ENCODE data around the gene COG3. TPM values are rescaled to one million over a fixed set of nuclear protein-coding genes. Genes with fewer than 3 reads are reported as not detected.
"Not testable (repeated sequence)": the region's sequence is repeated elsewhere in the genome, so short reads cannot be mapped to it uniquely, and the experiment has no call there.

The COG3 gene
- 10 to 100 TPM in 1 of 2 donors, 1 to 10 TPM in 1; 9.2 to 25.0 TPM for polyA plus RNA-seq

- 0% methylated on average over 50 to 63 of the region's 63 CpGs for WGBS, 2 donors
- H3K27me3 ChIP-seq (ENCODE audit: control insufficient read depth in 1 of 2, insufficient read depth in 2 of 2, low read length in 2 of 2), result no peaks in the 10 kb centered on the region
Measured at GRCh38 chr13:45464687-45465453, at the start of gene COG3. TSS of gene COG3 (plus strand) at chr13:45464939. CDS start at chr13:45465037, 98 bp downstream.

GRCh38 chr13:45415112-45415511, 49.6 kb upstream of the COG3 start:
- Histone ChIP-seq H3K4me3 (ENCODE audit: low read depth in 1 of 2, low read length in 2 of 2) (peak overlapping the region in 1 of 2 donors; percentile 46), H3K4me1 (ENCODE audit: control insufficient read depth in 2 of 2, insufficient read depth in 2 of 2, low read length in 1 of 2) (peaks cover 0 to 3% of the 10 kb centered on the region in 2 donors)
- 42 to 72% methylated on average over 1 of the region's 1 CpG for WGBS, 2 donors

More at GRCh38 chr13:45464687-45465453, at the start of gene COG3:
- Histone ChIP-seq H3K4me1 (ENCODE audit: control insufficient read depth in 2 of 2, insufficient read depth in 2 of 2, low read length in 1 of 2) (peaks cover 0 to 3% of the 10 kb centered on the region in 2 donors), H3K27ac (ENCODE audit: low read depth in 2 of 2, low read length in 1 of 2) (peak within 1 kb of the TSS; percentile 93 to 95), H3K4me3 (ENCODE audit: low read depth in 1 of 2, low read length in 2 of 2) (peak within 1 kb of the TSS; percentile 88 to 100), H3K9me3 (ENCODE audit: control insufficient read depth in 2 of 2, insufficient read depth in 1 of 2, low read depth in 1 of 2, low read length in 1 of 2) (no peaks in the 10 kb centered on the region), H3K36me3 (ENCODE audit: control insufficient read depth in 2 of 2, insufficient read depth in 2 of 2, low read length in 1 of 2) (no peaks in the 10 kb centered on the region)

GRCh38 chr13:45416516-45417128, 48.1 kb upstream of the COG3 start:
- no peaks in the 10 kb centered on the region for H3K9me3 ChIP-seq (ENCODE audit: control insufficient read depth in 2 of 2, insufficient read depth in 1 of 2, low read depth in 1 of 2, low read length in 1 of 2)
- H3K27ac ChIP-seq (ENCODE audit: low read depth in 2 of 2, low read length in 1 of 2), result peak overlapping the region; percentile 56 to 90
- H3K4me1 ChIP-seq (ENCODE audit: control insufficient read depth in 2 of 2, insufficient read depth in 2 of 2, low read length in 1 of 2), result peaks cover 0 to 3% of the 10 kb centered on the region in 2 donors
- WGBS, 2 donors, result 40 to 46% methylated on average over 10 of the region's 10 CpGs
- H3K36me3 ChIP-seq (ENCODE audit: control insufficient read depth in 2 of 2, insufficient read depth in 2 of 2, low read length in 1 of 2), result no peaks in the 10 kb centered on the region
- H3K27me3 ChIP-seq (ENCODE audit: control insufficient read depth in 1 of 2, insufficient read depth in 2 of 2, low read length in 2 of 2), result no peaks in the 10 kb centered on the region
- peak overlapping the region in 1 of 2 donors; percentile 76 for H3K4me3 ChIP-seq (ENCODE audit: low read depth in 1 of 2, low read length in 2 of 2)

More at GRCh38 chr13:45415112-45415511, 49.6 kb upstream of the COG3 start:
- peak overlapping the region; percentile 40 to 75 for H3K27ac ChIP-seq (ENCODE audit: low read depth in 2 of 2, low read length in 1 of 2)
- no peaks in the 10 kb centered on the region for H3K9me3 ChIP-seq (ENCODE audit: control insufficient read depth in 2 of 2, insufficient read depth in 1 of 2, low read depth in 1 of 2, low read length in 1 of 2)
- no peaks in the 10 kb centered on the region for H3K36me3 ChIP-seq (ENCODE audit: control insufficient read depth in 2 of 2, insufficient read depth in 2 of 2, low read length in 1 of 2)
- no peaks in the 10 kb centered on the region for H3K27me3 ChIP-seq (ENCODE audit: control insufficient read depth in 1 of 2, insufficient read depth in 2 of 2, low read length in 2 of 2)

GRCh38 chr13:45417790-45418534, 46.8 kb upstream of the COG3 start, which contains the start of gene SLC25A30:
TSS of gene SLC25A30 (minus strand) at chr13:45418373. CDS start at chr13:45411425, 6,948 bp downstream.
- no peaks in the 10 kb centered on the region for H3K9me3 ChIP-seq (ENCODE audit: control insufficient read depth in 2 of 2, insufficient read depth in 1 of 2, low read depth in 1 of 2, low read length in 1 of 2)
- H3K4me3 ChIP-seq (ENCODE audit: low read depth in 1 of 2, low read length in 2 of 2), result peak within 1 kb of the TSS; percentile 74 to 76
- no peaks in the 10 kb centered on the region for H3K27me3 ChIP-seq (ENCODE audit: control insufficient read depth in 1 of 2, insufficient read depth in 2 of 2, low read length in 2 of 2)
- H3K36me3 ChIP-seq (ENCODE audit: control insufficient read depth in 2 of 2, insufficient read depth in 2 of 2, low read length in 1 of 2), result no peaks in the 10 kb centered on the region
- peak within 1 kb of the TSS; percentile 90 to 92 for H3K27ac ChIP-seq (ENCODE audit: low read depth in 2 of 2, low read length in 1 of 2)
- peaks cover 0 to 3% of the 10 kb centered on the region in 2 donors for H3K4me1 ChIP-seq (ENCODE audit: control insufficient read depth in 2 of 2, insufficient read depth in 2 of 2, low read length in 1 of 2)
- 0 to 1% methylated on average over 62 to 64 of the region's 64 CpGs for WGBS, 2 donors

GRCh38 chr13:45419389-45419788, 45.4 kb upstream of the COG3 start:
- H3K36me3 ChIP-seq (ENCODE audit: control insufficient read depth in 2 of 2, insufficient read depth in 2 of 2, low read length in 1 of 2); H3K4me3 ChIP-seq (ENCODE audit: low read depth in 1 of 2, low read length in 2 of 2); H3K27ac ChIP-seq (ENCODE audit: low read depth in 2 of 2, low read length in 1 of 2); H3K27me3 ChIP-seq (ENCODE audit: control insufficient read depth in 1 of 2, insufficient read depth in 2 of 2, low read length in 2 of 2); H3K4me1 ChIP-seq (ENCODE audit: control insufficient read depth in 2 of 2, insufficient read depth in 2 of 2, low read length in 1 of 2); H3K9me3 ChIP-seq (ENCODE audit: control insufficient read depth in 2 of 2, insufficient read depth in 1 of 2, low read depth in 1 of 2, low read length in 1 of 2): not testable (repeated sequence)
- WGBS, 2 donors, result 96% methylated on average over 16 of the region's 16 CpGs

GRCh38 chr13:45419945-45420344, 44.8 kb upstream of the COG3 start:
- H3K27me3 ChIP-seq (ENCODE audit: control insufficient read depth in 1 of 2, insufficient read depth in 2 of 2, low read length in 2 of 2), result no peaks in the 10 kb centered on the region
- 98 to 100% methylated on average over 1 of the region's 1 CpG for WGBS, 2 donors

GRCh38 chr13:45422731-45423292, 41.9 kb upstream of the COG3 start:
- 73 to 78% methylated on average over 3 of the region's 3 CpGs for WGBS, 2 donors
- Histone ChIP-seq H3K36me3 (ENCODE audit: control insufficient read depth in 2 of 2, insufficient read depth in 2 of 2, low read length in 1 of 2) (no peaks in the 10 kb centered on the region), H3K9me3 (ENCODE audit: control insufficient read depth in 2 of 2, insufficient read depth in 1 of 2, low read depth in 1 of 2, low read length in 1 of 2) (no peaks in the 10 kb centered on the region), H3K4me1 (ENCODE audit: control insufficient read depth in 2 of 2, insufficient read depth in 2 of 2, low read length in 1 of 2) (no peaks in the 10 kb centered on the region), H3K4me3 (ENCODE audit: low read depth in 1 of 2, low read length in 2 of 2) (no peak overlapping the region), H3K27ac (ENCODE audit: low read depth in 2 of 2, low read length in 1 of 2) (no peak overlapping the region), H3K27me3 (ENCODE audit: control insufficient read depth in 1 of 2, insufficient read depth in 2 of 2, low read length in 2 of 2) (no peaks in the 10 kb centered on the region)

More at GRCh38 chr13:45419945-45420344, 44.8 kb upstream of the COG3 start:
- Histone ChIP-seq H3K27ac (ENCODE audit: low read depth in 2 of 2, low read length in 1 of 2) (no peak overlapping the region), H3K4me1 (ENCODE audit: control insufficient read depth in 2 of 2, insufficient read depth in 2 of 2, low read length in 1 of 2) (peaks cover 0 to 3% of the 10 kb centered on the region in 2 donors), H3K36me3 (ENCODE audit: control insufficient read depth in 2 of 2, insufficient read depth in 2 of 2, low read length in 1 of 2) (no peaks in the 10 kb centered on the region), H3K4me3 (ENCODE audit: low read depth in 1 of 2, low read length in 2 of 2) (no peak overlapping the region), H3K9me3 (ENCODE audit: control insufficient read depth in 2 of 2, insufficient read depth in 1 of 2, low read depth in 1 of 2, low read length in 1 of 2) (no peaks in the 10 kb centered on the region)

- not testable (repeated sequence) for H3K9me3 ChIP-seq (ENCODE audit: control insufficient read depth in 2 of 2, insufficient read depth in 1 of 2, low read depth in 1 of 2, low read length in 1 of 2); H3K27ac ChIP-seq (ENCODE audit: low read depth in 2 of 2, low read length in 1 of 2); H3K4me3 ChIP-seq (ENCODE audit: low read depth in 1 of 2, low read length in 2 of 2); H3K27me3 ChIP-seq (ENCODE audit: control insufficient read depth in 1 of 2, insufficient read depth in 2 of 2, low read length in 2 of 2); H3K36me3 ChIP-seq (ENCODE audit: control insufficient read depth in 2 of 2, insufficient read depth in 2 of 2, low read length in 1 of 2); H3K4me1 ChIP-seq (ENCODE audit: control insufficient read depth in 2 of 2, insufficient read depth in 2 of 2, low read length in 1 of 2)
- WGBS, 2 donors, result 86 to 87% methylated on average over 16 of the region's 16 CpGs
Measured at GRCh38 chr13:45426056-45426841, 38.5 kb upstream of the COG3 start.
